Body of pancreas (tissue), 4 donors: Measurements from ENCODE around the gene ENPP4. TPM values are rescaled to one million over a fixed set of nuclear protein-coding genes. Genes with fewer than 3 reads are reported as not detected.

Experiments used
- ATAC-seq: fragments of 150-250 bp; one replicate; pipeline ENCODE4 v1.9.1; 2016
- DNase-seq, 4 donors: peaks; one replicate each; pipeline ENCODE4 v3.0.0-alpha.2; 2019
- H3K27ac ChIP-seq, 4 donors: fragments of 200-600 bp; sonication (generic); 1 replicate in 3 of 4; 2 replicates in 1 of 4; pipeline versions ENCODE4 v1.5.1 to v1.6.1; 2016 to 2019; ENCODE audit warnings: mild to moderate bottlenecking in 1 of 4, mixed read lengths in 1 of 4, moderate library complexity in 1 of 4
- H3K27me3 ChIP-seq, 2 donors: fragments of 200-600 bp; sonication (generic); one replicate each; pipeline ENCODE4 v1.6.0; 2016; ENCODE audit warnings: mild to moderate bottlenecking in 1 of 2
- H3K36me3 ChIP-seq, 2 donors: fragments of 200-600 bp; sonication (generic); replicated peaks in 1 of 2; 2 replicates each; pipeline ENCODE4 v1.5.1; 2016; ENCODE audit warnings: low read depth in 2 of 2; ENCODE audit not compliant: insufficient read depth in 1 of 2
- H3K4me1 ChIP-seq: fragments of 200-600 bp; sonication (generic); one replicate; pipeline ENCODE4 v1.6.0; 2016
- H3K4me3 ChIP-seq, 2 donors: fragments of 200-600 bp; sonication (generic); 1 replicate in 1 of 2; 2 replicates in 1 of 2; pipeline ENCODE4 v1.5.1; 2016 to 2019
- H3K9me3 ChIP-seq, 3 donors: fragments of 200-600 bp; sonication (generic); 1 replicate in 2 of 3; 2 replicates in 1 of 3; pipeline ENCODE4 v1.5.1; 2016
- POLR2A ChIP-seq, 3 donors: fragments of 450-650 bp; IDR thresholded peaks; one replicate each; pipeline ENCODE4 v1.6.1; 2016; ENCODE audit warnings: antibody characterized with exemption in 3 of 3, mild to moderate bottlenecking in 2 of 3
- WGBS, 2 donors: methylation state at CpG; one replicate each; pipeline ENCODE4 v1.1.5; 2017; 5-methylcytosine and 5-hydroxymethylcytosine counted together
- intact Hi-C: fragments of 100-400 bp; cut with DNase I; formaldehyde crosslinking; loops from one replicate; pipeline ENCODE4 v1.15.1; 2023
- total RNA-seq, 2 donors: library from RNA; depleted of rRNA; stranded (reverse); fragments of >200 nt; gene quantifications; one replicate each; pipeline ENCODE4 v1.1.0, GENCODE V29; 2016
- TF ChIP-seq, protein P1 (sequence below), 7 experiments: fragments of 450-650 bp in 4 of 7; fragments of 200-600 bp in 3 of 7; sonication (generic) in 3 of 7; IDR thresholded peaks; one replicate each; pipeline ENCODE4 v1.5.1; 2016 to 2019; ENCODE audit warnings: antibody characterized with exemption in 7 of 7

Gene ENPP4
- total RNA-seq, 2 donors from 2014 or later, result 5.9 to 9.9 TPM

DNA sequence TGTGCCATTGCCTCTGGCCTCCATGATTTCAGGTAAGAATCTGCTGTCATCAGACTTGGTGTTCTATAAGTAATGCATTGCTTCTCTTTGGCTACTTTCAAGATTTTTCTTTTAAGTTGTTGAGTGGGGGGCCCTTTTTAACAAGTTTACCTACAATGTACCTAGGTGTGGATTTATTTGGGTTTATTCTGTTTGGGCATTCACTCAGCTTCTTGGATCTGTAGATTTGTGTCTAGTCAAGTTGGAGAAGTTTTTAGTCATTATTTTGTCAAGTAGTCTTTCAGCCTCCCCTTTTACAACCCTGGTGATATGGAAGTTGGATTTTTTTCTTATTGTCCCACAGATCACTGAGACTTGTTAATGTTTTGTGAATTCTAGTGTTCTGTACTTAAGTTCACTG is 26.9 kb downstream of the ENPP4 start:
- intact Hi-C loops, result no loop called here
- Histone ChIP-seq H3K9me3 (no peaks in the 10 kb centered on the region), H3K4me3 (no peak overlapping the region), H3K4me1 (no peaks in the 10 kb centered on the region), H3K36me3 (peaks cover 0 to 4% of the 10 kb centered on the region in 2 donors), H3K27ac (no peak overlapping the region), H3K27me3 (no peaks in the 10 kb centered on the region)
- TF ChIP-seq, protein P1, sequence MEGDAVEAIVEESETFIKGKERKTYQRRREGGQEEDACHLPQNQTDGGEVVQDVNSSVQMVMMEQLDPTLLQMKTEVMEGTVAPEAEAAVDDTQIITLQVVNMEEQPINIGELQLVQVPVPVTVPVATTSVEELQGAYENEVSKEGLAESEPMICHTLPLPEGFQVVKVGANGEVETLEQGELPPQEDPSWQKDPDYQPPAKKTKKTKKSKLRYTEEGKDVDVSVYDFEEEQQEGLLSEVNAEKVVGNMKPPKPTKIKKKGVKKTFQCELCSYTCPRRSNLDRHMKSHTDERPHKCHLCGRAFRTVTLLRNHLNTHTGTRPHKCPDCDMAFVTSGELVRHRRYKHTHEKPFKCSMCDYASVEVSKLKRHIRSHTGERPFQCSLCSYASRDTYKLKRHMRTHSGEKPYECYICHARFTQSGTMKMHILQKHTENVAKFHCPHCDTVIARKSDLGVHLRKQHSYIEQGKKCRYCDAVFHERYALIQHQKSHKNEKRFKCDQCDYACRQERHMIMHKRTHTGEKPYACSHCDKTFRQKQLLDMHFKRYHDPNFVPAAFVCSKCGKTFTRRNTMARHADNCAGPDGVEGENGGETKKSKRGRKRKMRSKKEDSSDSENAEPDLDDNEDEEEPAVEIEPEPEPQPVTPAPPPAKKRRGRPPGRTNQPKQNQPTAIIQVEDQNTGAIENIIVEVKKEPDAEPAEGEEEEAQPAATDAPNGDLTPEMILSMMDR (IDR thresholded peaks at IDR 0.05), result no peak
- TF ChIP-seq POLR2A (IDR thresholded peaks at IDR 0.05), result no peak
- no peak for ATAC-seq
- no peak for DNase-seq

DNA sequence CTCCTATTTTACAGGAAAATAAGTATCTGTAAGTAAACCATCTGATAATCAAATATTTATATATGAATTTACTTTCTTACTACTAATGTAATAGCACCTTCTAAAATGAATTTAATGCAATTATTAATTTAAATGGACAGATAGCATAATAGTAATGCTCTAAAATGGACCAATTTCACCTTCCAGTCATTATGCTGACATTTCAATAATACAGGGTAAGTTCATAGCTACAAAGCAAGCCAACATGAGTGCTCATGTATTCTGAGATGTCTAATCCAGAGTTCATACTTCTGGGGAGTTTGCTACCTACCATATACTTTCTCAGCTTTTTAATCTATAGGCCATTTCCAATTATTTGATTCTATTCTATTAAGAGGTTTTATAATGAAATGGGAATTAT is 29.4 kb downstream of the ENPP4 start:
- H3K4me3 ChIP-seq, result no peak overlapping the region
- peaks cover 0 to 4% of the 10 kb centered on the region in 2 donors for H3K36me3 ChIP-seq
- intact Hi-C loops, result no loop called here
- no peaks in the 10 kb centered on the region for H3K4me1 ChIP-seq
- no peaks in the 10 kb centered on the region for H3K27me3 ChIP-seq
- ATAC-seq, result no peak
- no peak for DNase-seq
- TF ChIP-seq, protein P1 (IDR thresholded peaks at IDR 0.05), result no peak
- TF ChIP-seq POLR2A (IDR thresholded peaks at IDR 0.05), result no peak
- no peak overlapping the region for H3K27ac ChIP-seq
- no peaks in the 10 kb centered on the region for H3K9me3 ChIP-seq

DNA sequence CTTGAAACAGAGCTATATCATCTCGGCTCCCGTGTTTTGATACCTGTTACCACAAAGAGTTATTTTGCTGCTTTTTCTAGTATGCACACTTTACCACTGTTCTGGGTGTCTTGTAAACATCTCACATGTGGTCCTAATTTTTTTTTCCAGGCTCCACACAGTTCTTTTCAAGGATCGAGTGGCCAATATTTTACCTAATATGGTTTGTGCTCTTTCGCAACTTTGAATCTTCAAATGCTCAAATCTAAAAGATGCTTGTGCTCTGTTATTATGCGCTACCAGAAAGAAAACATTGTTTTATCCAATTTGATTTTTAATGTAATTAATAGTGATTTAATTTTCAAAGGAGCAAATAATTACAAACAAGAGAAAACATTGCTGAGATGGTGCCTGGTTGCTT is 30.3 kb downstream of the ENPP4 start:
- TF ChIP-seq, protein P1 (IDR thresholded peaks at IDR 0.05), result no peak
- no peak for TF ChIP-seq POLR2A (IDR thresholded peaks at IDR 0.05)
- intact Hi-C loops, result no loop called here
- DNase-seq, result no peak
- WGBS, 2 donors, result 92 to 98% methylated on average over 5 of the region's 5 CpGs
- ATAC-seq, result no peak
- H3K4me1 ChIP-seq, result no peaks in the 10 kb centered on the region
- no peaks in the 10 kb centered on the region for H3K27me3 ChIP-seq
- no peak overlapping the region for H3K4me3 ChIP-seq
- H3K9me3 ChIP-seq, result no peaks in the 10 kb centered on the region
- H3K27ac ChIP-seq, result no peak overlapping the region
- H3K36me3 ChIP-seq, result peaks cover 0 to 4% of the 10 kb centered on the region in 2 donors

DNA sequence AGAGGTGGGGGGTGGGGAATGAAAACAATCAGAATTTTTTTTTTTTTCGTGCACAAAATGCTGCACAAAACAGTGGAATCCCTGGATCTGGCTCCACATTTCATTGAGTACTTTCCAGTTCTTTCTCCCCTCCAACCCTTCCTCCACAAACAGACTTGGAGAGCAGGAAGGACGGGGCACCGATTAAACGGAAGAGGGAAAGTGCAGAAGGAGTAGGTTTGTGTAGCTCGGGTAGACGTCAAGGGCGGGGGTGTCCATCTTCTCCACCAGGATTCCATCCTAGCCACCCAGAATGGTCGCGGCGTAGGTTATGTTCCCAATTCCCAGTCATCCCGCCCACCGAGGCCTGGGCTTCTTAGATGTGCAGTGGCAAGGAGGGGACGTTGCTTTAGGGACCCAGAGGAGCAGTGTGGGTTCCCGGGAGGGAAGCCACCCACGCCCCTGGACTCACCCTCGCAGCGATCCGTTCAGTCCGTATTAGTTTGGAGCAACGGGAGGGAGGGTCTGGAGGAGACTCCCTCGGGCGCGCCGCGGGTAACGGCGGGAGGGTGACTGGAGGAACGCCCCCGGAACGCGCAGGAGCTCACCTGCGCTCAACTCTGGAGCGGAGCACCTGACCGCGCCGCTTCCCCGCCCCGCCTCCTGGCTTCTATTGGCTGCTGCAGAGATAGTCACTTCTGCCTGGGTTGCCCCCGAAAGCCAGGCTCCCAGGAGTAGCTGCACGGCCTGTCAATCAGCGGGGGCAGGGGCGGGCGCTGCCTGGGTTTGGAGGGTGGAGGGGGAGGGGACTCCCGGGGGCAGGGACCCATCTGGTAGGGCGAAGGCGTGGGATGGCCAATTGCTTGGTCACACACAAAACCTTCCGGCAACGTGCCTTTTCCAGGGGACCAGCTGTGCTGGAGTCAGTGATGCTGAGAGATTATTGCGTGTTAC is 40.8 kb downstream of the ENPP4 start, which contains the start of gene ENPP5:
ENPP5 (minus strand) TSS at position 624 of the 933 bp plus-strand sequence. CDS start 2,718 bp downstream, outside the sequence.
- Histone ChIP-seq H3K27me3 (no peaks in the 10 kb centered on the region), H3K4me3 (peak within 1 kb of the TSS; percentile 8 to 63), H3K4me1 (peaks cover 4% of the 10 kb centered on the region), H3K27ac (peak within 1 kb of the TSS in 3 of 4 donors; percentile 37 to 74 (median 57)), H3K9me3 (no peaks in the 10 kb centered on the region), H3K36me3 (no peaks in the 10 kb centered on the region)
- intact Hi-C loops, result no loop called here
- TF ChIP-seq POLR2A (IDR thresholded peaks at IDR 0.05), result peak; percentile 56 to 87 (median 87)
- TF ChIP-seq, protein P1 (IDR thresholded peaks at IDR 0.05), result no peak
- ATAC-seq (peak; percentile 99), DNase-seq (peak; percentile 94 to 98 (median 96))
- WGBS, 2 donors, result 0 to 1% methylated on average over 41 to 48 of the region's 49 CpGs
